ENCODE results near the gene TSPAN18.

DNA sequence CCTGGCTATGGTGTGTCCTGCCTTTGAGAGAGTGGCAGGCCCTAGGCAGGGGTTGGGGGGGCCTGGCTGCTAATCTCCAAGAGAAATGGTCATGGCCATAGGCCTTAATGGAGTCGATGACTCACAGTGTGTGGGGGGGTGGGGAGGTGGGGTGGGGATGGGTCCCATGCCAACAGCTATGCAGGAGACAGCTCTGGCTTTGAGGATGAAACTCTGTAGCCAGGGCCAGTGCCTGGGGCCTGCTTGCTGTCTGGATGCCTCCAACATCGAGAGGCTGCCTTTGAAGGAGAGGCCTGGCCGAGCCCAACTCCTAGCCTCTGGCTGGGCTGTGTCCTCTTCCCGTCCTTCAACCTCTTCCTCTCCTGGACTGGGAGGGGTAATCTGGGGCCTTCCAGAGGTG lies 23.9 kb upstream of the TSPAN18 start:
- TF ChIP-seq, protein P1, sequence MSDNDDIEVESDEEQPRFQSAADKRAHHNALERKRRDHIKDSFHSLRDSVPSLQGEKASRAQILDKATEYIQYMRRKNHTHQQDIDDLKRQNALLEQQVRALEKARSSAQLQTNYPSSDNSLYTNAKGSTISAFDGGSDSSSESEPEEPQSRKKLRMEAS (IDR thresholded peaks at IDR 0.05; ENCODE audit: low read depth) = no peak
- TF ChIP-seq CTCF (IDR thresholded peaks at IDR 0.05) (no peak), POLR2AphosphoS5 (IDR thresholded peaks at IDR 0.05; ENCODE audit: low read depth, low read length) (no peak), JUND (IDR thresholded peaks at IDR 0.05) (no peak), RFX5 (IDR thresholded peaks at IDR 0.05; ENCODE audit: low read length) (no peak), GABPA (IDR thresholded peaks at IDR 0.05; ENCODE audit: low read depth) (no peak), SIN3A (IDR thresholded peaks at IDR 0.05; ENCODE audit: borderline replicate concordance, low read depth, low read length) (no peak), NRF1 (IDR thresholded peaks at IDR 0.05; ENCODE audit: low read depth, low read length) (no peak), TEAD4 (IDR thresholded peaks at IDR 0.05; ENCODE audit: borderline replicate concordance, insufficient read depth) (no peak)
